Measurements from ENCODE around the gene GDPD5.

DNA sequence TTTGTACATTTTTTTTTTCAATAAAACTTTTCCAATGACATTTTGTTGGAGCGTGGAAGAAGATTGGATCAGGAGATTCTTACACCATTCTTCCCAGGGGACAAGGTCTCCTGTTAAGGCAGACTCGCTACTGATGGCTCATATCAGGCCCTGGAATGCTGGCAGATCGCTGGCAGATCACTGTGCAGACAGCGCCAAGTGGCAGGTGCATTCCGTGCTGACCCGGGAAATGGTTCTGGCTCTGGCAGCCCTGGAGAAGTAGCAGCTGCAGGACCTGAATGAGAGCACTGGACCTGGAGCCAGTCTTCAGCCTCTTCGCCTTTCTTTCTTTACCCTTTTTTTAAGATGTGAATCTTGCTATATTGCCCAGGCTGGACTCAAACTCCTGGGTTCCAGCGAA, 47.0 kb upstream of the GDPD5 start:
- TF ChIP-seq, protein P1, sequence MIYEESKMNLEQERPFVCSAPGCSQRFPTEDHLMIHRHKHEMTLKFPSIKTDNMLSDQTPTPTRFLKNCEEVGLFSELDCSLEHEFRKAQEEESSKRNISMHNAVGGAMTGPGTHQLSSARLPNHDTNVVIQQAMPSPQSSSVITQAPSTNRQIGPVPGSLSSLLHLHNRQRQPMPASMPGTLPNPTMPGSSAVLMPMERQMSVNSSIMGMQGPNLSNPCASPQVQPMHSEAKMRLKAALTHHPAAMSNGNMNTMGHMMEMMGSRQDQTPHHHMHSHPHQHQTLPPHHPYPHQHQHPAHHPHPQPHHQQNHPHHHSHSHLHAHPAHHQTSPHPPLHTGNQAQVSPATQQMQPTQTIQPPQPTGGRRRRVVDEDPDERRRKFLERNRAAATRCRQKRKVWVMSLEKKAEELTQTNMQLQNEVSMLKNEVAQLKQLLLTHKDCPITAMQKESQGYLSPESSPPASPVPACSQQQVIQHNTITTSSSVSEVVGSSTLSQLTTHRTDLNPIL (CRISPR knock-in tag; IDR thresholded peaks at IDR 0.05; ENCODE audit: low read depth) = no peak
- TF ChIP-seq ZNF565 (CRISPR knock-in tag; conservative IDR thresholded peaks at IDR 0.05; ENCODE audit: low read depth) (no peak), BACH2 (CRISPR knock-in tag; IDR thresholded peaks at IDR 0.05; ENCODE audit: borderline replicate concordance) (no peak), RARB (CRISPR knock-in tag; IDR thresholded peaks at IDR 0.05) (no peak), SNAI2 (CRISPR knock-in tag; IDR thresholded peaks at IDR 0.05) (no peak), CSDC2 (CRISPR knock-in tag; IDR thresholded peaks at IDR 0.05) (no peak)
- TF ChIP-seq, protein P2, sequence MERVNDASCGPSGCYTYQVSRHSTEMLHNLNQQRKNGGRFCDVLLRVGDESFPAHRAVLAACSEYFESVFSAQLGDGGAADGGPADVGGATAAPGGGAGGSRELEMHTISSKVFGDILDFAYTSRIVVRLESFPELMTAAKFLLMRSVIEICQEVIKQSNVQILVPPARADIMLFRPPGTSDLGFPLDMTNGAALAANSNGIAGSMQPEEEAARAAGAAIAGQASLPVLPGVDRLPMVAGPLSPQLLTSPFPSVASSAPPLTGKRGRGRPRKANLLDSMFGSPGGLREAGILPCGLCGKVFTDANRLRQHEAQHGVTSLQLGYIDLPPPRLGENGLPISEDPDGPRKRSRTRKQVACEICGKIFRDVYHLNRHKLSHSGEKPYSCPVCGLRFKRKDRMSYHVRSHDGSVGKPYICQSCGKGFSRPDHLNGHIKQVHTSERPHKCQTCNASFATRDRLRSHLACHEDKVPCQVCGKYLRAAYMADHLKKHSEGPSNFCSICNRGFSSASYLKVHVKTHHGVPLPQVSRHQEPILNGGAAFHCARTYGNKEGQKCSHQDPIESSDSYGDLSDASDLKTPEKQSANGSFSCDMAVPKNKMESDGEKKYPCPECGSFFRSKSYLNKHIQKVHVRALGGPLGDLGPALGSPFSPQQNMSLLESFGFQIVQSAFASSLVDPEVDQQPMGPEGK (CRISPR knock-in tag; IDR thresholded peaks at IDR 0.05; ENCODE audit: borderline replicate concordance) = no peak
